ENCODE measurements around the gene BCAP29. TPM values are rescaled to one million over a fixed set of nuclear protein-coding genes. Genes with fewer than 3 reads are reported as not detected.
A peak's percentile ranks its signal among the peaks of the same experiment; 100 is the strongest.

Gene BCAP29
- polyA plus RNA-seq, 1 donor (not counting 4 experiments of a cell fraction or from before 2014, with no cell fraction given), result 141 TPM

GRCh38 chr7:107588529-107589130 is 8.6 kb downstream of the BCAP29 start:
- dilution Hi-C loops (cut with MboI; ENCODE audit: extremely low pct_ligation_motif_present, low sequenced_read_pairs), result no loop called here
- H3K9me1 ChIP-seq (ENCODE audit: control insufficient read depth, extremely low read depth, insufficient read depth, low read length), result no peaks in the 10 kb centered on the region
- peaks cover 4% of the 10 kb centered on the region for H3K4me1 ChIP-seq (ENCODE audit: control insufficient read depth, extremely low read depth, insufficient read depth, low read length)

DNA sequence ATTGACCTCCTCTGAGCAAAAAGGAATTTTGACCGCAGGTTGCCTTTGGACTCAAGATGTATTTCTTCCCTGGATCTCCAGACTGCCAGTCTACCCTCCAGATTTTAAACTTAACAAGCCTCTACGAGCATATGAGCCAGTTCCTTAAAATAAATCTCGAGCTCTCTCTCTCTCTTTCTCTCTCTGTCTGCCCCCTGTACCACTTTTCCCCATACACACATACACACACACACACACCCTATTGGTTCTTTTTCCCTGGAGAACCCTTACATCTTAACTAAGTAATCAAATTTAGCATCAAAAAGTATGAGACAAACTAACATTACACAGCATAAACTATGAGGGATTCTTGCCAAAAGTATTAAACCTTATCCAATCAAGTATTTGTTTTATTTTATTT is 11.4 kb downstream of the BCAP29 start:
- dilution Hi-C loops (cut with MboI; ENCODE audit: extremely low pct_ligation_motif_present, low sequenced_read_pairs), result no loop called here

More at GRCh38 chr7:107588529-107589130, 8.6 kb downstream of the BCAP29 start:
- Histone ChIP-seq H3K4me2 (ENCODE audit: control insufficient read depth, extremely low read depth, insufficient read depth, low read depth, low read length) (no peak overlapping the region), H3K27me3 (ENCODE audit: control insufficient read depth, extremely low read depth, insufficient read depth, low read length) (no peaks in the 10 kb centered on the region), H3K79me2 (ENCODE audit: control insufficient read depth, insufficient read depth, low read length) (peaks cover 48% of the 10 kb centered on the region), H3K9me3 (ENCODE audit: control insufficient read depth, low read depth, low read length) (no peaks in the 10 kb centered on the region), H3K27ac (ENCODE audit: control insufficient read depth, insufficient read depth, low read length) (no peak overlapping the region), H3K36me3 (ENCODE audit: control insufficient read depth in 2 of 2, extremely low read depth in 1 of 2, insufficient read depth in 2 of 2, low read length in 2 of 2) (peaks cover 12 to 24% of the 10 kb centered on the region in 2 experiments), H4K20me1 (ENCODE audit: control insufficient read depth, extremely low read depth, insufficient read depth, low read length) (no peaks in the 10 kb centered on the region), H3K4me3 (ENCODE audit: control insufficient read depth in 2 of 3, extremely low read depth in 1 of 3, insufficient read depth in 2 of 3, low read depth in 1 of 3, low read length in 3 of 3) (no peak overlapping the region), H2AFZ (ENCODE audit: control insufficient read depth, low read length) (no peak overlapping the region), H3K9ac (ENCODE audit: control insufficient read depth, extremely low read depth, insufficient read depth, low read length) (no peak overlapping the region)
- DNase-seq (ENCODE audit: low read depth, low spot score) (no peak), FAIRE-seq (no peak)
- TF ChIP-seq, protein P1, sequence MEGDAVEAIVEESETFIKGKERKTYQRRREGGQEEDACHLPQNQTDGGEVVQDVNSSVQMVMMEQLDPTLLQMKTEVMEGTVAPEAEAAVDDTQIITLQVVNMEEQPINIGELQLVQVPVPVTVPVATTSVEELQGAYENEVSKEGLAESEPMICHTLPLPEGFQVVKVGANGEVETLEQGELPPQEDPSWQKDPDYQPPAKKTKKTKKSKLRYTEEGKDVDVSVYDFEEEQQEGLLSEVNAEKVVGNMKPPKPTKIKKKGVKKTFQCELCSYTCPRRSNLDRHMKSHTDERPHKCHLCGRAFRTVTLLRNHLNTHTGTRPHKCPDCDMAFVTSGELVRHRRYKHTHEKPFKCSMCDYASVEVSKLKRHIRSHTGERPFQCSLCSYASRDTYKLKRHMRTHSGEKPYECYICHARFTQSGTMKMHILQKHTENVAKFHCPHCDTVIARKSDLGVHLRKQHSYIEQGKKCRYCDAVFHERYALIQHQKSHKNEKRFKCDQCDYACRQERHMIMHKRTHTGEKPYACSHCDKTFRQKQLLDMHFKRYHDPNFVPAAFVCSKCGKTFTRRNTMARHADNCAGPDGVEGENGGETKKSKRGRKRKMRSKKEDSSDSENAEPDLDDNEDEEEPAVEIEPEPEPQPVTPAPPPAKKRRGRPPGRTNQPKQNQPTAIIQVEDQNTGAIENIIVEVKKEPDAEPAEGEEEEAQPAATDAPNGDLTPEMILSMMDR (optimal IDR thresholded peaks at IDR 0.05 in 1 of 3, IDR thresholded peaks at IDR 0.05 in 1 of 3, conservative IDR thresholded peaks at IDR 0.05 in 1 of 3; ENCODE audit: extremely low read depth in 1 of 3, insufficient read depth in 2 of 3, low read length in 3 of 3), result no peak
- no peak for TF ChIP-seq EZH2 (IDR thresholded peaks at IDR 0.05; ENCODE audit: low read length)

More for the DNA sequence above, 11.4 kb downstream of the BCAP29 start:
- peaks cover 28% of the 10 kb centered on the region for H3K4me1 ChIP-seq (ENCODE audit: control insufficient read depth, extremely low read depth, insufficient read depth, low read length)
- no peak overlapping the region for H2AFZ ChIP-seq (ENCODE audit: control insufficient read depth, low read length)
- H3K27me3 ChIP-seq (ENCODE audit: control insufficient read depth, extremely low read depth, insufficient read depth, low read length), result no peaks in the 10 kb centered on the region
- no peak overlapping the region for H3K4me3 ChIP-seq (ENCODE audit: control insufficient read depth in 2 of 3, extremely low read depth in 1 of 3, insufficient read depth in 2 of 3, low read depth in 1 of 3, low read length in 3 of 3)
- no peak for FAIRE-seq
- no peaks in the 10 kb centered on the region for H3K9me1 ChIP-seq (ENCODE audit: control insufficient read depth, extremely low read depth, insufficient read depth, low read length)
- H3K4me2 ChIP-seq (ENCODE audit: control insufficient read depth, extremely low read depth, insufficient read depth, low read depth, low read length), result no peak overlapping the region
- no peaks in the 10 kb centered on the region for H3K9me3 ChIP-seq (ENCODE audit: control insufficient read depth, low read depth, low read length)
- no peak for DNase-seq (ENCODE audit: low read depth, low spot score)
- H3K27ac ChIP-seq (ENCODE audit: control insufficient read depth, insufficient read depth, low read length), result peak overlapping the region; percentile 34
- TF ChIP-seq EZH2 (IDR thresholded peaks at IDR 0.05; ENCODE audit: low read length), result no peak
- TF ChIP-seq, protein P1 (optimal IDR thresholded peaks at IDR 0.05 in 1 of 3, IDR thresholded peaks at IDR 0.05 in 1 of 3, conservative IDR thresholded peaks at IDR 0.05 in 1 of 3; ENCODE audit: extremely low read depth in 1 of 3, insufficient read depth in 2 of 3, low read length in 3 of 3), result no peak
- peaks cover 22% of the 10 kb centered on the region for H3K79me2 ChIP-seq (ENCODE audit: control insufficient read depth, insufficient read depth, low read length)
- H3K9ac ChIP-seq (ENCODE audit: control insufficient read depth, extremely low read depth, insufficient read depth, low read length), result no peak overlapping the region
- peaks cover 2 to 11% of the 10 kb centered on the region in 2 experiments for H3K36me3 ChIP-seq (ENCODE audit: control insufficient read depth in 2 of 2, extremely low read depth in 1 of 2, insufficient read depth in 2 of 2, low read length in 2 of 2)
- no peaks in the 10 kb centered on the region for H4K20me1 ChIP-seq (ENCODE audit: control insufficient read depth, extremely low read depth, insufficient read depth, low read length)
